ENCODE results near the gene NBAS. TPM values are rescaled to one million over a fixed set of nuclear protein-coding genes. Genes with fewer than 3 reads are reported as not detected.

Gene NBAS
- total and polyA plus RNA-seq, 2 donors (not counting 3 experiments of a cell fraction or from before 2014, with no cell fraction given): 29.4 to 43.0 TPM

- no TSS peak for BruUV-seq (replicated peaks)
- Histone ChIP-seq H3K4me3 (replicated peaks in 1 of 3; ENCODE audit: insufficient read depth in 1 of 3, low read depth in 1 of 3, low read length in 3 of 3) (no peak overlapping the region), H4K20me1 (replicated peaks; ENCODE audit: control insufficient read depth, extremely low read depth, insufficient read depth, low read length) (no peaks in the 10 kb centered on the region), H3K79me2 (ENCODE audit: control insufficient read depth, insufficient read depth, low read length) (no peaks in the 10 kb centered on the region), H3K27ac (ENCODE audit: insufficient read depth, low read depth, low read length) (no peak overlapping the region), H3K36me3 (ENCODE audit: control insufficient read depth in 2 of 2, extremely low read depth in 1 of 2, insufficient read depth in 2 of 2, low read length in 2 of 2) (peaks cover 0 to 11% of the 10 kb centered on the region in 2 experiments), H3K27me3 (ENCODE audit: control insufficient read depth in 2 of 2, insufficient read depth in 2 of 2, low read length in 2 of 2) (no peaks in the 10 kb centered on the region), H3K9me1 (replicated peaks; ENCODE audit: control insufficient read depth, extremely low read depth, insufficient read depth, low read length) (no peaks in the 10 kb centered on the region), H3K4me1 (ENCODE audit: control insufficient read depth, extremely low read depth, insufficient read depth, low read length) (no peaks in the 10 kb centered on the region), H3K9me3 (replicated peaks; ENCODE audit: control insufficient read depth, insufficient read depth, low read length) (no peaks in the 10 kb centered on the region), H3K4me2 (ENCODE audit: insufficient read depth, low read length) (no peak overlapping the region), H2AFZ (ENCODE audit: low read depth, low read length) (no peak overlapping the region), H3K9ac (replicated peaks; ENCODE audit: extremely low read depth, insufficient read depth, low read length) (no peak overlapping the region)
- POLR2A ChIA-PET: no interaction called here
- dilution Hi-C loops (cut with MboI; ENCODE audit: extremely low pct_ligation_motif_present, low sequenced_read_pairs) (no loop called here), intact Hi-C loops (cut with micrococcal nuclease) (no loop called here)
- no peak for DNase-seq (ENCODE audit: low read depth, low spot score)
- no peak for FAIRE-seq
- TF ChIP-seq EZH2 (IDR thresholded peaks at IDR 0.05; ENCODE audit: borderline replicate concordance, low read depth, low read length, severe bottlenecking): no peak
- TF ChIP-seq GATA2 (IDR thresholded peaks at IDR 0.05; ENCODE audit: insufficient read depth, insufficient read length, low read depth, low read length): no peak
- TF ChIP-seq, protein P1, sequence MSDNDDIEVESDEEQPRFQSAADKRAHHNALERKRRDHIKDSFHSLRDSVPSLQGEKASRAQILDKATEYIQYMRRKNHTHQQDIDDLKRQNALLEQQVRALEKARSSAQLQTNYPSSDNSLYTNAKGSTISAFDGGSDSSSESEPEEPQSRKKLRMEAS (IDR thresholded peaks at IDR 0.05; ENCODE audit: insufficient read depth, insufficient read length): no peak
- TF ChIP-seq, protein P2, sequence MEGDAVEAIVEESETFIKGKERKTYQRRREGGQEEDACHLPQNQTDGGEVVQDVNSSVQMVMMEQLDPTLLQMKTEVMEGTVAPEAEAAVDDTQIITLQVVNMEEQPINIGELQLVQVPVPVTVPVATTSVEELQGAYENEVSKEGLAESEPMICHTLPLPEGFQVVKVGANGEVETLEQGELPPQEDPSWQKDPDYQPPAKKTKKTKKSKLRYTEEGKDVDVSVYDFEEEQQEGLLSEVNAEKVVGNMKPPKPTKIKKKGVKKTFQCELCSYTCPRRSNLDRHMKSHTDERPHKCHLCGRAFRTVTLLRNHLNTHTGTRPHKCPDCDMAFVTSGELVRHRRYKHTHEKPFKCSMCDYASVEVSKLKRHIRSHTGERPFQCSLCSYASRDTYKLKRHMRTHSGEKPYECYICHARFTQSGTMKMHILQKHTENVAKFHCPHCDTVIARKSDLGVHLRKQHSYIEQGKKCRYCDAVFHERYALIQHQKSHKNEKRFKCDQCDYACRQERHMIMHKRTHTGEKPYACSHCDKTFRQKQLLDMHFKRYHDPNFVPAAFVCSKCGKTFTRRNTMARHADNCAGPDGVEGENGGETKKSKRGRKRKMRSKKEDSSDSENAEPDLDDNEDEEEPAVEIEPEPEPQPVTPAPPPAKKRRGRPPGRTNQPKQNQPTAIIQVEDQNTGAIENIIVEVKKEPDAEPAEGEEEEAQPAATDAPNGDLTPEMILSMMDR (IDR thresholded peaks at IDR 0.05; ENCODE audit: extremely low read depth in 1 of 2, insufficient read depth in 1 of 2, low read depth in 1 of 2, low read length in 2 of 2): no peak
- TF ChIP-seq FOS (IDR thresholded peaks at IDR 0.05; ENCODE audit: borderline replicate concordance, insufficient read depth, low read length): no peak
- TF ChIP-seq POLR2A (IDR thresholded peaks at IDR 0.05; ENCODE audit: low read depth, low read length): no peak
- no peak for TF ChIP-seq POLR2AphosphoS5 (IDR thresholded peaks at IDR 0.05; ENCODE audit: insufficient read depth, low read depth, low read length)
- TF ChIP-seq JUN (IDR thresholded peaks at IDR 0.05; ENCODE audit: borderline replicate concordance, insufficient read depth, insufficient read length, low read depth): no peak
- TF ChIP-seq MYC (IDR thresholded peaks at IDR 0.05; ENCODE audit: low read depth, low read length): no peak
- CTCF ChIA-PET: no interaction called here
These were observed 28.1 kb downstream of the NBAS start for GRCh38 chr2:15532996-15533395.

All from endothelial cell of umbilical vein (primary cell).